Lung (tissue), 16 donors: ENCODE results near the gene CSF1R. TPM values are rescaled to one million over a fixed set of nuclear protein-coding genes. Genes with fewer than 3 reads are reported as not detected.

ENCODE experiments used
- ATAC-seq: fragments of 200-7000 bp; cut with Tn5 transposase; one replicate; pipeline ENCODE4 v1.9.1; 2020; ENCODE audit warnings: moderate number of reproducible peaks; ENCODE audit not compliant: insufficient read depth, low FRiP score
- DNase-seq, 3 donors: peaks; one replicate each; pipeline ENCODE4 v3.0.0-alpha.2; 2013 to 2017
- H3K27ac ChIP-seq, 2 donors: one replicate each; pipeline ENCODE4 v1.5.1; 2013; ENCODE audit warnings: mild to moderate bottlenecking in 2 of 2, moderate library complexity in 2 of 2, control low read depth in 1 of 2, inconsistent platforms in 1 of 2, low read depth in 1 of 2, low read length in 1 of 2
- H3K27me3 ChIP-seq, 3 donors: one replicate each; pipeline ENCODE4 v1.5.1; 2013; ENCODE audit warnings: low read length in 2 of 3; ENCODE audit not compliant: control insufficient read depth in 3 of 3, insufficient read depth in 3 of 3
- H3K36me3 ChIP-seq, 4 donors: one replicate each; pipeline ENCODE4 v1.5.1; 2013; ENCODE audit warnings: low read length in 4 of 4, mild to moderate bottlenecking in 1 of 4, moderate library complexity in 1 of 4; ENCODE audit not compliant: control insufficient read depth in 4 of 4, insufficient read depth in 4 of 4
- H3K4me1 ChIP-seq, 5 donors: one replicate each; pipeline ENCODE4 v1.5.1; 2013; ENCODE audit warnings: low read length in 5 of 5, mild to moderate bottlenecking in 2 of 5, moderate library complexity in 1 of 5; ENCODE audit not compliant: control insufficient read depth in 5 of 5, insufficient read depth in 5 of 5
- H3K4me3 ChIP-seq: one replicate; pipeline ENCODE4 v1.5.1; 2013; ENCODE audit warnings: mild to moderate bottlenecking, control low read depth, moderate library complexity
- H3K9ac ChIP-seq, 2 donors: one replicate each; pipeline ENCODE4 v1.5.1; 2013; ENCODE audit warnings: low read length in 2 of 2, control low read depth in 1 of 2; ENCODE audit not compliant: insufficient read depth in 1 of 2
- H3K9me3 ChIP-seq, 4 donors: one replicate each; pipeline ENCODE4 v1.5.1; 2013; ENCODE audit warnings: low read length in 3 of 4, mild to moderate bottlenecking in 1 of 4, moderate library complexity in 1 of 4; ENCODE audit not compliant: control insufficient read depth in 4 of 4, insufficient read depth in 3 of 4
- WGBS, 2 donors: extraction: QIAGEN DNeasy Blood & Tissue Kit; methylation state at CpG; one replicate each; pipeline ENCODE4 v1.1.7; 2013; 5-methylcytosine and 5-hydroxymethylcytosine counted together
- long read RNA-seq, 5 donors: transcript quantifications; one replicate each; lab custom pipeline, GENCODE V29; 2026
- polyA plus RNA-seq, 2 donors: library from polyadenylated mRNA; stranded (reverse); fragments of 200-250 nt; gene quantifications; one replicate each; pipeline ENCODE4 v1.2.1, GENCODE V29; 2013
- total RNA-seq, 2 donors: library from RNA; depleted of rRNA in 1 of 2; stranded (reverse); fragments of >200 nt in 1 of 2; gene quantifications; one replicate each; pipeline ENCODE4 v1.2.1, GENCODE V29; 2014 to 2021
- TF ChIP-seq, protein P1 (sequence below): IDR thresholded peaks from 2 replicates; pipeline ENCODE4 v1.5.1; 2012; ENCODE audit warnings: mild to moderate bottlenecking; ENCODE audit errors: control extremely low read depth, extremely low read depth
- donor health status: control.
- donor health status: control.
- donor health status: Bipolar disorder and iron deficiency.
- donor health status: healthy.
- donor health status: DM: yes; HTN: yes; CAD: no.

CSF1R gene
- total RNA-seq (10 to 100 TPM; 29.1 to 52.3 TPM), polyA plus RNA-seq (10 to 100 TPM; 13.0 to 65.0 TPM)
- long read RNA-seq, donor 1, partial matches to known transcripts = 0 of 1 reads
- long read RNA-seq, donor 1, other reads (novel, unspliced or antisense) = 0 of 1 reads
- long read RNA-seq, donor 2 = 0 reads
- long read RNA-seq, donor 3, partial matches to known transcripts = 0 of 1 reads
- long read RNA-seq, donor 3, other reads (novel, unspliced or antisense) = 0 of 1 reads
- long read RNA-seq, donor 4, partial matches to known transcripts = 269 of 269 reads
- long read RNA-seq, donor 4, other reads (novel, unspliced or antisense) = 0 of 269 reads
- long read RNA-seq, donor 5, partial matches to known transcripts = 0 of 2 reads
- long read RNA-seq, donor 5, other reads (novel, unspliced or antisense) = 0 of 2 reads

DNA sequence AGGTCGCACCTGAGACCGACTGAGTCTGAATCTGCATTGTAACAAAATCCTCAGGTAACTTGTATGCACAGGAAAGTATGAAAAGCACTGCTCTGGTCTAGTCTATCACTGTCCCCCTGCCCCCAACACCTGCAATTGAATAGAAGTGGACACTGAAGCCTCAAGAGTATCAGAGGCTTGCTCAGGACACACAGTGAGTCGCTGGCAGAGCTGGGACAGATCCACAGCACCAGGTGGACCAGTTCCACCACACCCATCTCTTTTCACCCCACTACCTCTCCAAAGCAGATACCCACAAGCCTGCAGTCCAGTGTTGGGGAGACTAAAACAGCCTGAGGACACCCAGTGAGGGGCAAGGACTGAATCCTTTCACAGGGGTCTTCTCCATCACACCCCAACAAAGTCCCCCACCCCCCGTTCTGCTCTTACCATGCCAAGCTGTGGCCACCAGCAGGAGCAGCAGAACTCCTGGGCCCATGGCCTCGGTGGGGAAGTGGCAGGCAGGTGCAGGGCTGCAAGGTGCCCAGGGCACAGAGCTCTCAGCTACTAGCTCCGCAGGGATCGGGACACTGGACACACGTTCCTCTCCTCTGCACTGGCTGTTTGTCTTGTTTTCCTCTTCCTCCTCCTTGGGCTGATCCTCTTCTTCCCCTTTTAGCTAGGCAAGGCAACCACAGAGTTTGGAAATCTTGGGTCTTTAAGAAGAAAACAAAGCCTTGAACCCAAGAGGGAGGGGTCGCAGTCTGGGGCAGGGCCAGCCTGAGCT lies at the start of gene CSF1R:
TSS of gene CSF1R (minus strand) at position 605 of the 766 bp plus-strand sequence. CDS start at position 478, 127 bp downstream.
- WGBS, 2 donors = 55 to 76% methylated on average over 9 of the region's 9 CpGs
- Histone ChIP-seq H3K9ac (no peak within 1 kb of the TSS), H3K4me1 (peaks cover 0 to 14% (median 4%) of the 10 kb centered on the region in 5 donors), H3K4me3 (no peak within 1 kb of the TSS), H3K27ac (no peak within 1 kb of the TSS), H3K27me3 (no peaks in the 10 kb centered on the region), H3K9me3 (no peaks in the 10 kb centered on the region), H3K36me3 (no peaks in the 10 kb centered on the region)
- no peak for ATAC-seq
- TF ChIP-seq, protein P1, sequence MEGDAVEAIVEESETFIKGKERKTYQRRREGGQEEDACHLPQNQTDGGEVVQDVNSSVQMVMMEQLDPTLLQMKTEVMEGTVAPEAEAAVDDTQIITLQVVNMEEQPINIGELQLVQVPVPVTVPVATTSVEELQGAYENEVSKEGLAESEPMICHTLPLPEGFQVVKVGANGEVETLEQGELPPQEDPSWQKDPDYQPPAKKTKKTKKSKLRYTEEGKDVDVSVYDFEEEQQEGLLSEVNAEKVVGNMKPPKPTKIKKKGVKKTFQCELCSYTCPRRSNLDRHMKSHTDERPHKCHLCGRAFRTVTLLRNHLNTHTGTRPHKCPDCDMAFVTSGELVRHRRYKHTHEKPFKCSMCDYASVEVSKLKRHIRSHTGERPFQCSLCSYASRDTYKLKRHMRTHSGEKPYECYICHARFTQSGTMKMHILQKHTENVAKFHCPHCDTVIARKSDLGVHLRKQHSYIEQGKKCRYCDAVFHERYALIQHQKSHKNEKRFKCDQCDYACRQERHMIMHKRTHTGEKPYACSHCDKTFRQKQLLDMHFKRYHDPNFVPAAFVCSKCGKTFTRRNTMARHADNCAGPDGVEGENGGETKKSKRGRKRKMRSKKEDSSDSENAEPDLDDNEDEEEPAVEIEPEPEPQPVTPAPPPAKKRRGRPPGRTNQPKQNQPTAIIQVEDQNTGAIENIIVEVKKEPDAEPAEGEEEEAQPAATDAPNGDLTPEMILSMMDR = no peak
- no peak for DNase-seq

DNA sequence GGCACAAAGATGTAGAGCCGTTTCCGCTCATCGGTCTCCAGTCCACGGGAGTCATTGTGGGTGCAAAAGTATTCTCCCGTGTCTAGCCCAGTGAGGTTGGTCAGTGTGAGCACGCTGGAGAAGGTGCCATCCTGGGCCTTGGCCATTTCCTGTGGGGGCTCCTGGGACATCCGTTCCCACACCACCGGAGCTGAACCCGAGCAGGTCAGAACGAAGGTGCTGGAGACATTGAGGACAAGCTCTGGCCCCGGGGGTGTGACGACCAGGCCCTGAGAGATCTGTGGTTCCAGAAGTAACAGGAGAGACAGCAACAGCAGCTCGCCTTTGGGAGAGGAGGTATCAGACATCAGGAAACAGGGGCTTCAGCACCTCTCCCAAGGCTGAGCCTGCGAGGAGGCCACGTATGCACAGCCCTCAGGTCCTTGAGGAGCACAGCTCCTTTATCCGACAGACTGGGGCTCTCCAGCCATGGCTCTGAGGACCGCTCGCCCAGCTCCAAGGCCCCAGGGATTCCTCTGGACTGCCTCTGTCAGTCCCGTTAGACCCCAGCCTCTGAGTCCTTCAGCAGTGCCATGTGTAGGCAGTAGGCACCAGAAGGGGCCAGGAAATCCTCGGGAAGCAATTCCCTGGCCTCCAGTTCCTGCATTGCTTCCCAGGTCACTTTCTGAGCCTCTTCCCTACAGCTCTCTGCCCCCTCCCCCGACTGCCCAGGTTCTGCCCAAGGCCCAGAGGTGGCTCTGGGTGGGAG lies 49.4 kb upstream of the CSF1R start:
- no peaks in the 10 kb centered on the region for H3K27me3 ChIP-seq
- H3K4me1 ChIP-seq = peaks cover 5 to 57% (median 30%) of the 10 kb centered on the region in 5 donors
- peaks cover 0 to 23% (median 8%) of the 10 kb centered on the region in 4 donors for H3K36me3 ChIP-seq
- H3K4me3 ChIP-seq = no peak overlapping the region
- H3K9me3 ChIP-seq = no peaks in the 10 kb centered on the region
- WGBS, 2 donors = 79 to 86% methylated on average over 21 of the region's 21 CpGs
- DNase-seq (no peak), ATAC-seq (no peak)
- H3K27ac ChIP-seq = peak overlapping the region in 1 of 2 donors; percentile 30
- H3K9ac ChIP-seq = no peak overlapping the region
- TF ChIP-seq, protein P1 = no peak

DNA sequence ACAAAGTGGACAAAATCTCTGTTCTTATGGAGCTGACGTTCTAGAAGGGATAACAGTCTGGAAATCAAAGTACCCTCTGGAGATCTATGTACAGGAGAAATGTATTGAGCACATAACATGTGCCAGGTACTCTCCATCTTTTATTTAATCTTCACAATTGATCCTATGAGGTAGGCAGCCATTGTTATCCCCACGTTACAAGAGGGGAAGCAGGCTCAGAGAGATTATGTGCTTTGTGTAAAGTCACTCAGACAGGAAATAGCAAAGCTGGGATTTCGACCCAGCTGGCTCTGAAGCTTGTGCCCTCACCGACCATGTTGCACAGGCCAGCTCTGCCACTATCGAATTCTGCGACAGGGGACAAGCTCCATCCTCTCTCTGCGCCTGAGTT lies 47.8 kb upstream of the CSF1R start:
- peaks cover 0 to 38% (median 15%) of the 10 kb centered on the region in 4 donors for H3K36me3 ChIP-seq
- no peaks in the 10 kb centered on the region for H3K27me3 ChIP-seq
- no peaks in the 10 kb centered on the region for H3K9me3 ChIP-seq
- no peak overlapping the region for H3K9ac ChIP-seq
- ATAC-seq = no peak
- 59 to 67% methylated on average over 7 of the region's 7 CpGs for WGBS, 2 donors
- H3K4me1 ChIP-seq = peaks cover 5 to 48% (median 19%) of the 10 kb centered on the region in 5 donors
- TF ChIP-seq, protein P1 = no peak
- H3K27ac ChIP-seq = no peak overlapping the region
- no peak overlapping the region for H3K4me3 ChIP-seq
- DNase-seq = no peak
